Erythroblast (primary cell): ENCODE results near the gene CCDC28A.

Source experiments
- GATA1 ChIP-seq: IDR thresholded peaks from 2 replicates; pipeline ENCODE4 v1.6.1; 2011; ENCODE audit warnings: low read depth, mild to moderate bottlenecking, control low read depth, low read length, moderate library complexity
- POLR2A ChIP-seq: IDR thresholded peaks from 2 replicates; pipeline ENCODE4 v1.6.1; 2011; ENCODE audit warnings: mild to moderate bottlenecking, low read length

- no peak for TF ChIP-seq POLR2A
- no peak for TF ChIP-seq GATA1
Observed at GRCh38 chr6:138769102-138769676, 4.4 kb upstream of the CCDC28A start.
